GM19452 (cell line): Measurements from ENCODE around the gene FOXL1.

Source experiments
- ATAC-seq: cut with Tn5 transposase; IDR thresholded peaks from one replicate; pipeline ENCODE4 v1.9.1; 2021; ENCODE audit not compliant: unreplicated experiment

The FOXL1 gene

GRCh38 chr16:86567701-86568581 lies 10.4 kb upstream of the FOXL1 start:
- no peak for ATAC-seq

GRCh38 chr16:86568677-86569623 lies 9.4 kb upstream of the FOXL1 start:
- ATAC-seq = no peak

GRCh38 chr16:86569701-86570447 lies 8.5 kb upstream of the FOXL1 start:
- no peak for ATAC-seq

- no peak for ATAC-seq
Observed at GRCh38 chr16:86570558-86571529, 7.5 kb upstream of the FOXL1 start.

- ATAC-seq = no peak
Observed at GRCh38 chr16:86571530-86571915, 6.8 kb upstream of the FOXL1 start.

GRCh38 chr16:86572041-86572521 lies 6.3 kb upstream of the FOXL1 start:
- ATAC-seq = no peak

- ATAC-seq = no peak
Observed at GRCh38 chr16:86572606-86573005, 5.7 kb upstream of the FOXL1 start.

GRCh38 chr16:86573215-86573614 lies 5.1 kb upstream of the FOXL1 start:
- no peak for ATAC-seq

GRCh38 chr16:86573646-86574508 lies 4.5 kb upstream of the FOXL1 start:
- no peak for ATAC-seq

- no peak for ATAC-seq
Observed at GRCh38 chr16:86574646-86575045, 3.7 kb upstream of the FOXL1 start.

- ATAC-seq = no peak
Observed at GRCh38 chr16:86575095-86575685, 3.2 kb upstream of the FOXL1 start.

GRCh38 chr16:86575754-86576557 lies 2.4 kb upstream of the FOXL1 start:
- no peak for ATAC-seq

- ATAC-seq = no peak
Observed at GRCh38 chr16:86576591-86577313, 1.6 kb upstream of the FOXL1 start.

- ATAC-seq = no peak
Observed at GRCh38 chr16:86577314-86577971, 906 bp upstream of the FOXL1 start.

GRCh38 chr16:86578611-86579267 lies 390 bp downstream of the FOXL1 start:
- no peak for ATAC-seq
